Measurements from ENCODE around the gene CEBPZ.
"Not testable (repeated sequence)": the region's sequence is repeated elsewhere in the genome, so short reads cannot be mapped to it uniquely, and the experiment has no call there.

The CEBPZ gene

GRCh38 chr2:37201766-37202165 is 29.6 kb downstream of the CEBPZ start:
- H3K4me3 ChIP-seq (ENCODE audit: low read depth, low read length) = no peak overlapping the region

GRCh38 chr2:37201208-37201607 is 30.2 kb downstream of the CEBPZ start:
- no peak overlapping the region for H3K4me3 ChIP-seq (ENCODE audit: low read depth, low read length)
- TF ChIP-seq CTCF (IDR thresholded peaks at IDR 0.05; ENCODE audit: low read depth, low read length) (no peak), MYC (IDR thresholded peaks at IDR 0.05; ENCODE audit: low read depth, low read length) (no peak)
- DNase-seq (ENCODE audit: low read depth) = no peak

More at GRCh38 chr2:37201766-37202165, 29.6 kb downstream of the CEBPZ start:
- DNase-seq (ENCODE audit: low read depth) = peak; percentile 69
- TF ChIP-seq CTCF (IDR thresholded peaks at IDR 0.05; ENCODE audit: low read depth, low read length) (peak; percentile 1), MYC (IDR thresholded peaks at IDR 0.05; ENCODE audit: low read depth, low read length) (no peak), MAX (IDR thresholded peaks at IDR 0.05; ENCODE audit: low read depth, low read length) (0 out of 2 replicates have a peak, but pooled peaks have one; percentile 11), POLR2A (IDR thresholded peaks at IDR 0.05; ENCODE audit: extremely low read depth, insufficient read length) (no peak)

- TF ChIP-seq MYC (IDR thresholded peaks at IDR 0.05; ENCODE audit: low read depth, low read length) (no peak), MAX (IDR thresholded peaks at IDR 0.05; ENCODE audit: low read depth, low read length) (no peak), CTCF (IDR thresholded peaks at IDR 0.05; ENCODE audit: low read depth, low read length) (no peak), POLR2A (IDR thresholded peaks at IDR 0.05; ENCODE audit: extremely low read depth, insufficient read length) (no peak)
- H3K4me3 ChIP-seq (ENCODE audit: low read depth, low read length) = peak overlapping the region; percentile 4
- no peak for DNase-seq (ENCODE audit: low read depth)
Observed at GRCh38 chr2:37198681-37199065, 32.7 kb downstream of the CEBPZ start.

- peak; percentile 91 for DNase-seq (ENCODE audit: low read depth)
- H3K4me3 ChIP-seq (ENCODE audit: low read depth, low read length) = peak within 1 kb of the TSS; percentile 78
- TF ChIP-seq POLR2A (IDR thresholded peaks at IDR 0.05; ENCODE audit: extremely low read depth, insufficient read length) = peak; percentile 96
- TF ChIP-seq CTCF (IDR thresholded peaks at IDR 0.05; ENCODE audit: low read depth, low read length) = no peak
- TF ChIP-seq MAX (IDR thresholded peaks at IDR 0.05; ENCODE audit: low read depth, low read length) = peak; percentile 57
- TF ChIP-seq MYC (IDR thresholded peaks at IDR 0.05; ENCODE audit: low read depth, low read length) = no peak
Observed at GRCh38 chr2:37196320-37197195, 34.8 kb downstream of the CEBPZ start, which contains the start of gene CEBPZOS. CEBPZOS (plus strand) TSS chr2:37196496; CDS start chr2:37199705, 3,209 bp downstream.

- H3K4me3 ChIP-seq (ENCODE audit: low read depth, low read length) = peak overlapping the region; percentile 78
- DNase-seq (ENCODE audit: low read depth) = not testable (repeated sequence)
Observed at GRCh38 chr2:37195862-37196319, 35.5 kb downstream of the CEBPZ start.

GRCh38 chr2:37192551-37192950 is 38.8 kb downstream of the CEBPZ start:
- DNase-seq (ENCODE audit: low read depth) = no peak
- no peak for TF ChIP-seq MAX (IDR thresholded peaks at IDR 0.05; ENCODE audit: low read depth, low read length)
- no peak for TF ChIP-seq CTCF (IDR thresholded peaks at IDR 0.05; ENCODE audit: low read depth, low read length)
- no peak for TF ChIP-seq MYC (IDR thresholded peaks at IDR 0.05; ENCODE audit: low read depth, low read length)
- TF ChIP-seq POLR2A (IDR thresholded peaks at IDR 0.05; ENCODE audit: extremely low read depth, insufficient read length) = no peak
- H3K4me3 ChIP-seq (ENCODE audit: low read depth, low read length) = no peak overlapping the region
